ENCODE measurements around the gene TSPAN5.

GRCh38 chr4:98555798-98556445, 102.5 kb downstream of the TSPAN5 start:
- TF ChIP-seq CTCF (IDR thresholded peaks at IDR 0.05 in 8 of 11, conservative IDR thresholded peaks at IDR 0.05 in 3 of 11) (no peak), POLR2A (IDR thresholded peaks at IDR 0.05) (no peak)
